IPS-20b (cell line): ENCODE results near the gene POTEJ.
"Not testable (repeated sequence)": the region's sequence is repeated elsewhere in the genome, so short reads cannot be mapped to it uniquely, and the experiment has no call there.

Source experiments
- H3K27ac ChIP-seq: one replicate; pipeline ENCODE4 v1.5.1; 2013; ENCODE audit warnings: low read length
- H3K27me3 ChIP-seq: 2 replicates; pipeline ENCODE4 v1.6.1; 2013; ENCODE audit warnings: mild to moderate bottlenecking, low read length, inconsistent platforms; ENCODE audit not compliant: insufficient read depth
- H3K36me3 ChIP-seq: 2 replicates; pipeline ENCODE4 v1.6.1; 2013; ENCODE audit warnings: low read depth, mild to moderate bottlenecking, inconsistent platforms, low read length, moderate library complexity; ENCODE audit not compliant: insufficient read depth
- H3K4me1 ChIP-seq: 2 replicates; pipeline ENCODE4 v1.6.1; 2013; ENCODE audit warnings: mild to moderate bottlenecking, control low read depth, inconsistent platforms, low read length, moderate library complexity; ENCODE audit not compliant: insufficient read depth
- H3K4me3 ChIP-seq: 2 replicates; pipeline ENCODE4 v1.5.1; 2013; ENCODE audit warnings: mild to moderate bottlenecking, low read length, inconsistent platforms
- H3K9ac ChIP-seq: 2 replicates; pipeline ENCODE4 v1.6.1; 2013; ENCODE audit warnings: low read depth, mild to moderate bottlenecking, inconsistent platforms, low read length, moderate library complexity
- H3K9me3 ChIP-seq: 2 replicates; pipeline ENCODE4 v1.6.1; 2013; ENCODE audit warnings: mild to moderate bottlenecking, low read depth, low read length, inconsistent platforms; ENCODE audit not compliant: insufficient read depth

Gene POTEJ

GRCh38 chr2:130609002-130609920, 2.0 kb upstream of the POTEJ start:
- H3K4me3 ChIP-seq, H3K36me3 ChIP-seq, H3K9ac ChIP-seq, H3K27me3 ChIP-seq, H3K4me1 ChIP-seq, H3K27ac ChIP-seq, H3K9me3 ChIP-seq: not testable (repeated sequence)

DNA sequence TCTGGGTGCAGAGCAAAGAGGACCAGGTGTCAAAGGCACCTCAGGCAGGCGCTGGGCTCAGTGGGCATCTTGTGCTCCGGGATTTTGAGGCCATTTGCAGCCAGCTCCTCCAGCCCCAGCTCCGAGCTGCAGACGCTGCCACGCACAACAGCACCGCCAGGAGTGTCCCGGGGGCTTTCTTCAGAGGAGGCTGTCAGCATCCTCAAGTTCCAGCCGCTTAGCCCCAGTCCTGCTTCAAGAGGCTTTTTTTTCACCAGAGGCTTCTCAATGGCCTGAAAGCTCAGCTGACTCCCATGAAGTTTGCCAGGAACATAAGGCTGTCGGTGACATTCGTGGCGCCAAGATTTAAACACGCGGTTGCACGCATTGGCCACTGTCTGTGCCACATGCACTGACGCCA, 754 bp upstream of the POTEJ start:
- H3K9me3 ChIP-seq, H3K27me3 ChIP-seq, H3K9ac ChIP-seq, H3K4me3 ChIP-seq, H3K27ac ChIP-seq, H3K36me3 ChIP-seq, H3K4me1 ChIP-seq: not testable (repeated sequence)

GRCh38 chr2:130628784-130629475, 17.7 kb downstream of the POTEJ start:
- not testable (repeated sequence) for H3K27me3 ChIP-seq, H3K9ac ChIP-seq, H3K4me3 ChIP-seq, H3K27ac ChIP-seq, H3K4me1 ChIP-seq, H3K9me3 ChIP-seq, H3K36me3 ChIP-seq

- not testable (repeated sequence) for H3K27ac ChIP-seq, H3K36me3 ChIP-seq, H3K4me1 ChIP-seq, H3K9me3 ChIP-seq, H3K4me3 ChIP-seq, H3K9ac ChIP-seq, H3K27me3 ChIP-seq
Measured at GRCh38 chr2:130638973-130639372, 27.7 kb downstream of the POTEJ start.

- not testable (repeated sequence) for H3K4me3 ChIP-seq, H3K27ac ChIP-seq, H3K9ac ChIP-seq, H3K36me3 ChIP-seq, H3K27me3 ChIP-seq, H3K9me3 ChIP-seq, H3K4me1 ChIP-seq
Measured at GRCh38 chr2:130641688-130642087, 30.4 kb downstream of the POTEJ start.

GRCh38 chr2:130649285-130649684, 38.0 kb downstream of the POTEJ start:
- H3K4me3 ChIP-seq, H3K36me3 ChIP-seq, H3K4me1 ChIP-seq, H3K9me3 ChIP-seq, H3K27ac ChIP-seq, H3K9ac ChIP-seq, H3K27me3 ChIP-seq: not testable (repeated sequence)

DNA sequence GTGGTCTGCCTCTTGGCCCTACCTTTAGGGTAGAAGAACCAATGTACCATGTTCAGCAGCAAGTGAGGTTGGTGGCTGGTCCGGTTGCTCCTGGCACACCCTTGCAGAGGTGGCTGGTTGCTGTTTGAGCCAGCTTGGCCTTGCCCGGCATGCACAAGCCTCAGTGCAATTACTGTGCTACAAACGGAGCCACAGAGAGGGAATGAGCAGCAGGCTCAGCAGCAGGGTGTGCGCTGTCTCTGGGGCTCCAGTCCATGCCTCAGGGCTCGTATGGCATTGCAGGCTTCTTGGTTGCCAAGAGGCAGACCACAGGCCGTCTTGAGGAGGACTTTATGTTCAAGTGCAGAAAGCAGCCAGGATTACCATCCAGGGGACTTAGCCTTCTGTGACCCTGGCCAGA, 53.3 kb downstream of the POTEJ start:
- H3K9ac ChIP-seq, H3K27ac ChIP-seq, H3K4me3 ChIP-seq, H3K36me3 ChIP-seq, H3K4me1 ChIP-seq, H3K27me3 ChIP-seq, H3K9me3 ChIP-seq: not testable (repeated sequence)

DNA sequence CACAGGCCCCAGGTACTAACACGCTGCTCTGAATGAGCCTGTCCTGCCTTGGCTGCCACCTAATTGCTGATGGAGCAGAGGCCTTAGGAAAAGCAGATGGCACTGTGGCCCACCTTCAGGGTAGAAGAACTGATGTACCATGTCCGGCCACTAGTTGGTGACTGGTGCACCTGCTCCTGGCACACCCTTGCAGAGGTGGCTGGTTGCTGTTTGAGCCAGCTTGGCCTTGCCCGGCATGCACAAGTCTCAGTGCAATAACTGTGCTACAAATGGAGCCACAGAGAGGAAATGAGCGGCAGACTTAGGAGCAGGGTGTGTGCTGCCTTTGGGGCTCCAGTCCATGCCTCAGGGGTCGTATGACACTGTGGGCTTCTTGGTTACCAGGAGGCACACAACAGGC, 54.4 kb downstream of the POTEJ start:
- H3K9ac ChIP-seq, H3K27me3 ChIP-seq, H3K4me3 ChIP-seq, H3K27ac ChIP-seq, H3K4me1 ChIP-seq, H3K36me3 ChIP-seq, H3K9me3 ChIP-seq: not testable (repeated sequence)

- H3K9me3 ChIP-seq, H3K27ac ChIP-seq, H3K36me3 ChIP-seq, H3K4me3 ChIP-seq, H3K4me1 ChIP-seq, H3K27me3 ChIP-seq, H3K9ac ChIP-seq: not testable (repeated sequence)
Measured at GRCh38 chr2:130667516-130667915, 56.3 kb downstream of the POTEJ start.

DNA sequence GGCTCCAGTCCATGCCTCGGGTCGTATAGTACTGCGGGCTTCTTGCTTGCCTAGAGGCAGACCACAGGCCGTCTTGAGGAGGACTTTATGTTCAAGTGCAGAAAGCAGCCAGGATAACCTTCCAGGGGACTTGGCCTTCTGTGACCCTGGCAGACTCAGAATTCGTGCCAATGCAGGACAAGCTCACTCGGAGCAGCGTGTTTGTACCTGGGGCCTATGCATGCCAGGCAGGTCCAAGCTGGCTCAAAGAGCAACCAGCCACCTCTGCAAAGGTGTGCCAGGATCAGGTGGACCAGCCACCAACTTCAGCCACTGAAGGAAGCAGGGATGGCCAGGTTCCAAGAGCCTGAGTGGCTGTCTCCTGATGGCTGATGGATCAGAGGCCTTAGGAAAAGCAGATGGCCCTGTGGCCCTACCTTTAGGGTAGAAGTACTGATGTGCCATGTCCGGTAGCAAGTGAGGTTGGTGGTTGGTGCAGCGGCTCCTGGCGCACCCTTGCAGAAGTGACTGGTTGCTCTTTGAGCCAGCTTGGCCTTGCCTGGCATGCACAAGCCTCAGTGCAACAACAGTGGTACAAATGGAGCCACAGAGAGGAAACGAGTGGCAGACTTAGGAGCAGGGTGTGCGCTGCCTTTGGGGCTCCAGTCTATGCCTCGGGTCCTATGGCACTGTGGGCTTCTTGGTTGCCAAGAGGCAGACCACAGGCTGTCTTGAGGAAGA, 58.9 kb downstream of the POTEJ start:
- H3K36me3 ChIP-seq, H3K4me3 ChIP-seq, H3K9me3 ChIP-seq, H3K9ac ChIP-seq, H3K27ac ChIP-seq, H3K4me1 ChIP-seq, H3K27me3 ChIP-seq: not testable (repeated sequence)

DNA sequence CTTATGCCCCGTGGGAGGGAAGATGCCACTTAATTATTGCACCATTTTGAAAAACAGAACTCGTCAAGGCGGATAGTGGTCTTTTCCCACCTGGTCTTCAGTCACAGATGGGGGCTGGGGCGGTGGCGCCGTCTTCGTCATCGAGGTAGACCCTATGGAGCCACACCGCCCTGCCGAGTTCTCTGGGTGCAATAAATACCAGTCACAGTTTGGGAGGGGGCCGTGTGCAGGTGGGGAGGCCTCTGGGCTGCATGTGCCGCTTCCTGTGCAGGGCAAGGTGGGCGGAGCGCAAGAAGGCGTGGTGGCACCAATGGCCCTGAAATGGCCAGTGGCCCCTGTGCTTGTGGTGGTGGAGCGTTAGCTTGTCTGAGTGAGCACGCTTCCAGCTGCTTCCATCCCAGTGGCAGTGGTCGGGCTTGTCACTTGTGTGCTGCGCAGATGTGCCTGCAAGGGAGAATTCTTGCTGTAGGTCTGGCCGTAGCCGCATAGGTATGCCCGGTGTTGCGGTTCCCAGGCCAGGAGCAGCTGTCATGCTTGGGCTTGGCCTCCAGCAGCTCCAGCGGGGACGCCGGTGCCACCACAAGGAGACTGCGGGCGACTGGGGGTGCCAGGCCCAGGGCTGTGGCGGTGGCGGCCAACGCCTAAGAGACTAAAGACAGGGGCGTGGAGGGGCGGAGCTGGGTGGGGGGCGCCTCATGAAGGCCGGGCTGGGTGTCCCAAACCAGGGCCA, 81.0 kb downstream of the POTEJ start:
- H3K9me3 ChIP-seq, H3K4me3 ChIP-seq, H3K4me1 ChIP-seq, H3K27ac ChIP-seq, H3K36me3 ChIP-seq, H3K27me3 ChIP-seq, H3K9ac ChIP-seq: not testable (repeated sequence)
